Skeletal muscle satellite cell (primary cell): ENCODE measurements around the gene PLCB1.

ENCODE experiments used
- H3K27me3 ChIP-seq: 2 replicates; pipeline ENCODE4 v1.7.0; 2013; ENCODE audit warnings: low read length; ENCODE audit not compliant: control insufficient read depth, insufficient read depth
- H3K36me3 ChIP-seq: 2 replicates; pipeline ENCODE4 v1.7.0; 2013; ENCODE audit warnings: mild to moderate bottlenecking, control low read depth, low read length; ENCODE audit not compliant: insufficient read depth
- H3K4me1 ChIP-seq: 2 replicates; pipeline ENCODE4 v1.7.0; 2013; ENCODE audit warnings: low read length; ENCODE audit not compliant: control insufficient read depth, insufficient read depth
- H3K4me2 ChIP-seq: 2 replicates; pipeline ENCODE4 v1.7.0; 2013; ENCODE audit warnings: mild to moderate bottlenecking, low read length
- H3K4me3 ChIP-seq: 2 replicates; pipeline ENCODE4 v1.7.0; 2013; ENCODE audit warnings: low read length
- H3K9ac ChIP-seq: 2 replicates; pipeline ENCODE4 v1.7.0; 2013; ENCODE audit warnings: mild to moderate bottlenecking, low read depth, low read length, moderate library complexity
- H3K9me3 ChIP-seq: replicated peaks from 2 replicates; pipeline ENCODE4 v1.7.0; 2013; ENCODE audit warnings: mild to moderate bottlenecking, control low read depth, low read length

The PLCB1 gene

GRCh38 chr20:8480597-8480996, 348.5 kb downstream of the PLCB1 start:
- H3K4me2 ChIP-seq = no peak overlapping the region
- H3K4me1 ChIP-seq = no peaks in the 10 kb centered on the region
- H3K36me3 ChIP-seq = no peaks in the 10 kb centered on the region
- H3K4me3 ChIP-seq = no peak overlapping the region
- no peaks in the 10 kb centered on the region for H3K9me3 ChIP-seq
- no peak overlapping the region for H3K9ac ChIP-seq
- H3K27me3 ChIP-seq = no peaks in the 10 kb centered on the region

GRCh38 chr20:8487696-8488095, 355.6 kb downstream of the PLCB1 start:
- no peaks in the 10 kb centered on the region for H3K36me3 ChIP-seq
- H3K9ac ChIP-seq = no peak overlapping the region
- H3K4me1 ChIP-seq = no peaks in the 10 kb centered on the region
- no peaks in the 10 kb centered on the region for H3K9me3 ChIP-seq
- no peaks in the 10 kb centered on the region for H3K27me3 ChIP-seq
- H3K4me3 ChIP-seq = no peak overlapping the region
- no peak overlapping the region for H3K4me2 ChIP-seq

- H3K36me3 ChIP-seq = no peaks in the 10 kb centered on the region
- H3K4me1 ChIP-seq = no peaks in the 10 kb centered on the region
- no peak overlapping the region for H3K4me3 ChIP-seq
- H3K27me3 ChIP-seq = no peaks in the 10 kb centered on the region
- H3K9me3 ChIP-seq = no peaks in the 10 kb centered on the region
- H3K9ac ChIP-seq = no peak overlapping the region
- no peak overlapping the region for H3K4me2 ChIP-seq
Measured at GRCh38 chr20:8489094-8489883, 357.2 kb downstream of the PLCB1 start.

- H3K27me3 ChIP-seq = no peaks in the 10 kb centered on the region
- H3K9ac ChIP-seq = no peak overlapping the region
- H3K4me1 ChIP-seq = no peaks in the 10 kb centered on the region
- H3K9me3 ChIP-seq = no peaks in the 10 kb centered on the region
- H3K36me3 ChIP-seq = no peaks in the 10 kb centered on the region
- H3K4me3 ChIP-seq = no peak overlapping the region
- H3K4me2 ChIP-seq = no peak overlapping the region
Measured at GRCh38 chr20:8490076-8490830, 358.2 kb downstream of the PLCB1 start.

GRCh38 chr20:8492173-8492572, 360.1 kb downstream of the PLCB1 start:
- Histone ChIP-seq H3K4me3 (no peak overlapping the region), H3K4me1 (no peaks in the 10 kb centered on the region), H3K36me3 (no peaks in the 10 kb centered on the region), H3K9me3 (no peaks in the 10 kb centered on the region), H3K4me2 (no peak overlapping the region), H3K9ac (no peak overlapping the region), H3K27me3 (no peaks in the 10 kb centered on the region)

- no peaks in the 10 kb centered on the region for H3K27me3 ChIP-seq
- H3K9me3 ChIP-seq = no peaks in the 10 kb centered on the region
- H3K4me1 ChIP-seq = no peaks in the 10 kb centered on the region
- no peak overlapping the region for H3K4me3 ChIP-seq
- no peak overlapping the region for H3K9ac ChIP-seq
- no peaks in the 10 kb centered on the region for H3K36me3 ChIP-seq
- no peak overlapping the region for H3K4me2 ChIP-seq
Measured at GRCh38 chr20:8498571-8498970, 366.5 kb downstream of the PLCB1 start.

- no peak overlapping the region for H3K9ac ChIP-seq
- no peak overlapping the region for H3K4me3 ChIP-seq
- H3K27me3 ChIP-seq = no peaks in the 10 kb centered on the region
Measured at GRCh38 chr20:8504030-8504429, 372.0 kb downstream of the PLCB1 start.

GRCh38 chr20:8505476-8506200, 373.6 kb downstream of the PLCB1 start:
- Histone ChIP-seq H3K9ac (no peak overlapping the region), H3K27me3 (no peaks in the 10 kb centered on the region), H3K36me3 (no peaks in the 10 kb centered on the region), H3K9me3 (no peaks in the 10 kb centered on the region), H3K4me2 (no peak overlapping the region), H3K4me3 (no peak overlapping the region), H3K4me1 (peaks cover 4% of the 10 kb centered on the region)

More at GRCh38 chr20:8504030-8504429, 372.0 kb downstream of the PLCB1 start:
- Histone ChIP-seq H3K4me2 (no peak overlapping the region), H3K9me3 (no peaks in the 10 kb centered on the region), H3K36me3 (no peaks in the 10 kb centered on the region), H3K4me1 (no peaks in the 10 kb centered on the region)

GRCh38 chr20:8507231-8507630, 375.2 kb downstream of the PLCB1 start:
- Histone ChIP-seq H3K36me3 (no peaks in the 10 kb centered on the region), H3K9ac (no peak overlapping the region), H3K4me2 (no peak overlapping the region), H3K4me3 (no peak overlapping the region), H3K4me1 (peaks cover 4% of the 10 kb centered on the region), H3K9me3 (no peaks in the 10 kb centered on the region), H3K27me3 (no peaks in the 10 kb centered on the region)

GRCh38 chr20:8509809-8510208, 377.7 kb downstream of the PLCB1 start:
- H3K9ac ChIP-seq = no peak overlapping the region
- no peaks in the 10 kb centered on the region for H3K27me3 ChIP-seq
- H3K9me3 ChIP-seq = no peaks in the 10 kb centered on the region
- H3K4me2 ChIP-seq = no peak overlapping the region
- no peaks in the 10 kb centered on the region for H3K36me3 ChIP-seq
- no peak overlapping the region for H3K4me3 ChIP-seq
- H3K4me1 ChIP-seq = peaks cover 4% of the 10 kb centered on the region

- no peak overlapping the region for H3K9ac ChIP-seq
- H3K4me1 ChIP-seq = peaks cover 4% of the 10 kb centered on the region
- H3K4me3 ChIP-seq = no peak overlapping the region
- H3K36me3 ChIP-seq = no peaks in the 10 kb centered on the region
- no peak overlapping the region for H3K4me2 ChIP-seq
- no peaks in the 10 kb centered on the region for H3K9me3 ChIP-seq
- no peaks in the 10 kb centered on the region for H3K27me3 ChIP-seq
Measured at GRCh38 chr20:8510808-8511207, 378.7 kb downstream of the PLCB1 start.
